CD4-positive, CD25-positive, alpha-beta regulatory T cell (primary cell): Measurements from ENCODE around the gene DYNC1LI1. TPM values are rescaled to one million over a fixed set of nuclear protein-coding genes. Genes with fewer than 3 reads are reported as not detected.

Source experiments
- ATAC-seq, 2 donors: fragments of 150-1000 bp; cut with Tn5 transposase; one replicate each; pipeline ENCODE4 v1.10.0; 2021; ENCODE audit warnings: low read depth in 2 of 2, moderate number of reproducible peaks in 2 of 2, moderate library complexity in 1 of 2
- DNase-seq, 3 donors: peaks; one replicate each; pipeline versions ENCODE4 v3.0.0 to v3.0.0-alpha.2; 2012 to 2022; ENCODE audit warnings: mixed read lengths in 1 of 3
- H3K27ac ChIP-seq: one replicate; pipeline ENCODE4 v1.7.0; 2013; ENCODE audit warnings: mild to moderate bottlenecking, low read length; ENCODE audit not compliant: insufficient read depth, poor library complexity, severe bottlenecking
- H3K27me3 ChIP-seq: one replicate; pipeline ENCODE4 v1.7.0; 2013; ENCODE audit warnings: low read length; ENCODE audit not compliant: control insufficient read depth, insufficient read depth
- H3K36me3 ChIP-seq: one replicate; pipeline ENCODE4 v1.7.0; 2013; ENCODE audit warnings: mild to moderate bottlenecking, low read length, moderate library complexity; ENCODE audit not compliant: control insufficient read depth, insufficient read depth
- H3K4me1 ChIP-seq: 2 replicates; pipeline ENCODE4 v1.7.0; 2013; ENCODE audit warnings: mild to moderate bottlenecking, low read length; ENCODE audit not compliant: insufficient read depth, control insufficient read depth, poor library complexity, severe bottlenecking
- H3K4me3 ChIP-seq: one replicate; pipeline ENCODE4 v1.7.0; 2013; ENCODE audit warnings: low read depth, mild to moderate bottlenecking, low read length, moderate library complexity
- H3K9me3 ChIP-seq, 2 experiments: 1 replicate in 1 of 2; 2 replicates in 1 of 2; pipeline ENCODE4 v1.7.0; 2013; ENCODE audit warnings: low read length in 2 of 2, mild to moderate bottlenecking in 1 of 2, moderate library complexity in 1 of 2; ENCODE audit not compliant: control insufficient read depth in 2 of 2
- H3K27ac Mint-ChIP-seq, 3 donors: one replicate each; pipeline ENCODE4 v1.8.0; 2020 to 2022; ENCODE audit warnings: mild to moderate bottlenecking in 3 of 3, mixed read lengths in 3 of 3, moderate library complexity in 2 of 3
- H3K27me3 Mint-ChIP-seq: one replicate; pipeline ENCODE4 v1.8.0; 2022; ENCODE audit warnings: mild to moderate bottlenecking, mixed read lengths
- H3K36me3 Mint-ChIP-seq: one replicate; pipeline ENCODE4 v1.8.0; 2020; ENCODE audit warnings: mixed read lengths
- H3K4me1 Mint-ChIP-seq, 4 donors: one replicate each; pipeline ENCODE4 v1.8.0; 2020 to 2022; ENCODE audit warnings: mixed read lengths in 4 of 4, mild to moderate bottlenecking in 1 of 4
- H3K4me3 Mint-ChIP-seq, 4 donors: one replicate each; pipeline ENCODE4 v1.8.0; 2020 to 2022; ENCODE audit warnings: mild to moderate bottlenecking in 4 of 4, mixed read lengths in 4 of 4, moderate library complexity in 3 of 4
- H3K9me3 Mint-ChIP-seq, 7 donors: one replicate each; pipeline ENCODE4 v1.8.0; 2020 to 2022; ENCODE audit warnings: mixed read lengths in 7 of 7, mild to moderate bottlenecking in 3 of 7, moderate library complexity in 2 of 7
- polyA plus RNA-seq, 4 donors: library from polyadenylated mRNA; unstranded; fragments of 300-500 nt; fragmentation: Illumina TruSeq; gene quantifications; one replicate each; pipeline ENCODE4 v1.2.3, GENCODE V29; 2021
- total RNA-seq: library from RNA; stranded (reverse); gene quantifications from one replicate; pipeline ENCODE4 v1.2.3, GENCODE V29; 2022

Gene DYNC1LI1
- total RNA-seq = 37.2 TPM
- 10 to 100 TPM; 24.8 to 33.3 (median 28.4) TPM for polyA plus RNA-seq

DNA sequence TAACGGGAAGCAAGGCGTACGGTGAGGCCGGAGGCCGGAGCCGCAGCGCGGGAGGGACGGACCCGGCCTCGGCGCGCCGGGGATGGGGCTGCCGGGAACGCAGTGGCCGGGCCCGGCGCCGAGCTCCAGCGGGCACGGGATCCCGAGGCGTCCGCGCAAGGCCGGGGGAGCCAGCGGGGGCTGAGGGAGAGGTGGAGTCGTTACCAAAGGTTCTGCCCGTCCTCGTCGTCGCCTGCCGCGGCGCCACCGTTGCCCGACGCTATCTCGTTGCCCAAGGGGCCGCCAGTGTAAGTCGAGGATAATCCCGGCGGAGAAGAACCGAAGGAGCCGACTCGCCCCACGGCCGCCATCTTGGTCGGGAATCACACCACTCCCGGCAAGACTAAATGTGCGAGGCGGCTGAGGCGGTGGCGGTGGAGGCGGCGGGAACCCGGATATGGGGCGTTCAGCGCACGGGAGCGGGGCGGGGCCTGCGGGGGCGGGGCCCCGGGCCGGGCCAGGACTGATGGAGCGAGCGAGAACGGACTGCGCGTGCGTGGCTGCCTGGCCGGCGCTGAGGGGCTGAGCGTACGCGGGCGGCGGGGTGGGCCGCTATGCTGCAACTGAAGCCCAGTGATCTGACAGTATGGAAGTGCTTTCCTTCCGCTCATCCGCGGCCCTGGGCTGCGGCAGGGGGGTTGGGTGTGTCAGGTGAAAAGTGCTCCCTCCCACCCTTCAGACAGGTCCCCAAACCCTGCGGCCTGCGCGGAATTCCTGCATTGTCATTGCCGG, at the start of gene DYNC1LI1:
DYNC1LI1 (minus strand) TSS at position 438 of the 771 bp plus-strand sequence; CDS start at position 350, 88 bp downstream.
- Histone ChIP-seq H3K9me3 (no peaks in the 10 kb centered on the region), H3K36me3 (peaks cover 6% of the 10 kb centered on the region), H3K4me3 (peak within 1 kb of the TSS; percentile 89), H3K27ac (peak within 1 kb of the TSS; percentile 84), H3K27me3 (no peaks in the 10 kb centered on the region), H3K4me1 (peaks cover 25% of the 10 kb centered on the region)
- ATAC-seq (peak; percentile 96 to 97), DNase-seq (peak; percentile 89 to 93 (median 92))
- H3K27ac Mint-ChIP-seq = peak within 1 kb of the TSS; percentile 79 to 97 (median 85)
- H3K4me3 Mint-ChIP-seq = peak within 1 kb of the TSS; percentile 88 to 94 (median 92)
- H3K27me3 Mint-ChIP-seq = no peaks in the 10 kb centered on the region
- H3K4me1 Mint-ChIP-seq = peaks cover 26 to 47% (median 34%) of the 10 kb centered on the region in 4 donors
- H3K36me3 Mint-ChIP-seq = no peaks in the 10 kb centered on the region
- H3K9me3 Mint-ChIP-seq = peaks cover 0 to 1% (median 0%) of the 10 kb centered on the region in 7 donors

DNA sequence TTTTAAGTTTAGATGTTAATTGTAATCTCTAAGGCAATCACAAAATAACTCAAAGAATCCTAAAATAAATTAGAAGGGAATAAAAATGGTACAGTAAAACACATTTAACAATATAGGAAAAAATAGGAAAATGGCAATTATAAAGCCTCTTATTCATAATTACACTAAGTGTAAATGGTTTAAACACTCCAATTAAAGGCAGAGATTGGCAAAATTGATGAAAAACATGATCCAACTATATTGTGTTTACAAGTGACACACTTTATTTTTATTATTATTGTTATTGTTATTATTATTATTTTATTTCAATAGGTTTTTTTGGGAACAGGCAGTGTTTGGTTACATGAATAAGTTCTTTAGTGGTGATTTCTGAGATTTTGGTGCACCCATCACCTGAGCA, 48.7 kb upstream of the DYNC1LI1 start:
- ATAC-seq (no peak), DNase-seq (no peak)
- peaks cover 9% of the 10 kb centered on the region for H3K27me3 ChIP-seq

DNA sequence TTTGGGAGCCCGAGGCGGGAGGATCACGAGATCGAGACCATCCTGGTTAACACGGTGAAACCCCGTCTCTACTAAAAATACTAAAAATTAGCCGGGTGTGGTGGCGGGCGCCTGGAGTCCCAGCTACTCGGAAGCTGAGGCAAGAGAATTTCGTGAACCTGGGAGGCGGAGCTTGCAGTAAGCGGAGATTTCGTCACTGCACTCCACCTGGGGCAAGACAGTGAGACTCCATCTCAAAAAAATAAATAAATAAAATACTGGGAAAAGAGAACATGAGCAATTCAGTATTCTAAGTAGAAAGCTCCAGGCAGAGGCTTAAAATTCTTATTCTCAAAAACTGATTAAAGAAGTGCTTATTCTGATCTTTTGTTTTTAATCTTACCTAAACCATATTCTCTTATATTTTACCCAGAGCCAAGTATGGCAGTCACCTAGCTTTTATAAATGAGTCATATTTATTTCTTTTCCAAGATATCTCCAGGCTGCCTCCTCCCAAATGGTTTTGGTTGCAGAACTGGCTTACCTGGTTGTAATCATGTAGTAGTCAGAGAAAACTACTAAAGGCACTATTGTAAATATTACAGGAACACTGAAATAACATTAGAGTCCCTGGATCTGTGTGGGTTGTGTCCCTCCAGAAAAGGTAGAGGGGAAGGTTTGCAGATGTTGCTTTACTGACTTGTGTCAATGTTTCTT, 45.8 kb upstream of the DYNC1LI1 start:
- Histone ChIP-seq H3K27ac (no peak overlapping the region), H3K4me1 (no peaks in the 10 kb centered on the region), H3K27me3 (peaks cover 9% of the 10 kb centered on the region), H3K9me3 (peaks cover 0 to 3% of the 10 kb centered on the region in 2 experiments), H3K4me3 (no peak overlapping the region), H3K36me3 (no peaks in the 10 kb centered on the region)
- no peak overlapping the region for H3K27ac Mint-ChIP-seq
- H3K9me3 Mint-ChIP-seq = peaks cover 0 to 19% (median 2%) of the 10 kb centered on the region in 7 donors
- ATAC-seq (no peak), DNase-seq (no peak)
- no peaks in the 10 kb centered on the region for H3K36me3 Mint-ChIP-seq
- peaks cover 34% of the 10 kb centered on the region for H3K27me3 Mint-ChIP-seq
- H3K4me1 Mint-ChIP-seq = no peaks in the 10 kb centered on the region
- no peak overlapping the region for H3K4me3 Mint-ChIP-seq

More for the DNA sequence above, 48.7 kb upstream of the DYNC1LI1 start:
- peaks cover 0 to 3% of the 10 kb centered on the region in 2 experiments for H3K9me3 ChIP-seq
- Mint-ChIP-seq H3K27me3 (peaks cover 48% of the 10 kb centered on the region), H3K36me3 (no peaks in the 10 kb centered on the region), H3K4me1 (no peaks in the 10 kb centered on the region), H3K4me3 (no peak overlapping the region), H3K9me3 (peaks cover 0 to 19% (median 2%) of the 10 kb centered on the region in 7 donors), H3K27ac (no peak overlapping the region)
- no peaks in the 10 kb centered on the region for H3K4me1 ChIP-seq
- no peaks in the 10 kb centered on the region for H3K36me3 ChIP-seq
- no peak overlapping the region for H3K27ac ChIP-seq
- no peak overlapping the region for H3K4me3 ChIP-seq

DNA sequence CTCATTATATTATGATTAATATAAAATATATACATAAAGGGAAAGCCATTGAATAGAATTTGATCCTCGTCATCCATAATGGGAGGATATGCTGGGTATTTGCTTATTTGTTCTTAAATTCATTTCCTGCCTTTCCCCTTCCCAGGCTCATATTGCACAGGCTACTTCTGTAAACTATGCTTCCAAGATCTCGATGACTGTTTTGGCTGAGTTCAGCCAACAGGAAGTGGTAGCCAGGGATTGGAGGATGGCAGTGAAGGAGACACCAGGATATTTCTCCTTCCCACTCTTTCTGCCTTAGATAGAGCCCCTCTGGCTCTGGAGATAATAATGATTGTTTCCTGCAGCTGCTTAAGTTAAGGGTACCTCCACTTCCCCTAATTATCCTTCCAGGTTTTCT, 44.3 kb upstream of the DYNC1LI1 start:
- H3K4me3 Mint-ChIP-seq = no peak overlapping the region
- no peaks in the 10 kb centered on the region for H3K4me1 Mint-ChIP-seq
- no peak overlapping the region for H3K4me3 ChIP-seq
- H3K36me3 Mint-ChIP-seq = no peaks in the 10 kb centered on the region
- H3K27me3 Mint-ChIP-seq = peaks cover 28% of the 10 kb centered on the region
- DNase-seq (no peak), ATAC-seq (no peak)
- no peaks in the 10 kb centered on the region for H3K4me1 ChIP-seq
- H3K9me3 ChIP-seq = peaks cover 0 to 3% of the 10 kb centered on the region in 2 experiments
- H3K27ac Mint-ChIP-seq = no peak overlapping the region
- H3K9me3 Mint-ChIP-seq = peaks cover 0 to 11% (median 2%) of the 10 kb centered on the region in 7 donors
- H3K27me3 ChIP-seq = peaks cover 6% of the 10 kb centered on the region
- no peak overlapping the region for H3K27ac ChIP-seq
- H3K36me3 ChIP-seq = no peaks in the 10 kb centered on the region

DNA sequence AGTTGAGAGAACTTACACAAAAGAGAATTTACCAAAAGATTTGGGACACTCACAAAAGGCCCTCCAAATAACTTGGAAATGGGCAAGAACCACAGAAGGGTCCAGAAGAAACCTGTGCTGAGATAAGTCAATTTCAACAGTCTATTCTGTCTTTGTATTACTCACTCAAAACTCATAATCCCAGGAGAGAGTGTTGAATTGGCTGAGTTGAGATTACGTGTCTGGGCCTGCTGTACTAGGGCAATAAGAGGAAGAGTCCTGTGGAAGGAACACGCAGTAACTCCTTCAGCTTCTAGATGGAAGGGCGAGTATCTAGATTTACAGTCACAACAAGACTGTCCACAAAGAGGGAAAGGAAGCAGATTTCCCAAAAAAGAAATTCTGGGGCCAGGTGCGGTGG, 42.5 kb upstream of the DYNC1LI1 start:
- Mint-ChIP-seq H3K4me3 (no peak overlapping the region), H3K4me1 (no peaks in the 10 kb centered on the region), H3K9me3 (peaks cover 0 to 5% (median 0%) of the 10 kb centered on the region in 7 donors), H3K27ac (no peak overlapping the region), H3K36me3 (no peaks in the 10 kb centered on the region), H3K27me3 (peaks cover 31% of the 10 kb centered on the region)
- no peak overlapping the region for H3K4me3 ChIP-seq
- H3K36me3 ChIP-seq = no peaks in the 10 kb centered on the region
- H3K27ac ChIP-seq = no peak overlapping the region
- DNase-seq (no peak), ATAC-seq (no peak)
- H3K4me1 ChIP-seq = no peaks in the 10 kb centered on the region
- H3K27me3 ChIP-seq = peaks cover 6% of the 10 kb centered on the region
- H3K9me3 ChIP-seq = no peaks in the 10 kb centered on the region

DNA sequence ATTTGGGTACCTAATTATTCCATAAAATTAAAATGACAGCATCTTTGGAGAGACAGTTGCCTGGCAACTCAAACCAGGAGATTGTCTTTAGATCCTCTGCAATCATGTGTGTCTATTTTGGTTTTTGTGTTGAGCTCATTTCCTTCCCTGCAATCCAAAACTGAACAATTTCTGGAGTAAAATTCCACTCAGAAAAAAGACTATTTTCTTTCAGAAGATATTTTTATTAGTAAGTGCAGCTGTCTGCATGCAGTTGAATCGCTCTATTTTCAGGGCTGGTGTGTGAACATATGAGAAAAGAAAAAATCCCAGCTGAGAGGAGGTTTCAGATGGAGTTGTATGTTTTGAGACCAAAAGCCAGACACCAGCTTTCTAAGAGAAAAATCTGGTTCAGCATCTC, 41.9 kb upstream of the DYNC1LI1 start:
- H3K4me1 Mint-ChIP-seq = no peaks in the 10 kb centered on the region
- H3K27me3 Mint-ChIP-seq = peaks cover 26% of the 10 kb centered on the region
- no peak for ATAC-seq
- H3K9me3 Mint-ChIP-seq = peaks cover 0 to 5% (median 0%) of the 10 kb centered on the region in 7 donors
- Histone ChIP-seq H3K27me3 (peaks cover 6% of the 10 kb centered on the region), H3K9me3 (no peaks in the 10 kb centered on the region), H3K4me3 (no peak overlapping the region), H3K36me3 (no peaks in the 10 kb centered on the region), H3K4me1 (no peaks in the 10 kb centered on the region), H3K27ac (no peak overlapping the region)
- no peak for DNase-seq
- no peaks in the 10 kb centered on the region for H3K36me3 Mint-ChIP-seq
- no peak overlapping the region for H3K27ac Mint-ChIP-seq
- no peak overlapping the region for H3K4me3 Mint-ChIP-seq

DNA sequence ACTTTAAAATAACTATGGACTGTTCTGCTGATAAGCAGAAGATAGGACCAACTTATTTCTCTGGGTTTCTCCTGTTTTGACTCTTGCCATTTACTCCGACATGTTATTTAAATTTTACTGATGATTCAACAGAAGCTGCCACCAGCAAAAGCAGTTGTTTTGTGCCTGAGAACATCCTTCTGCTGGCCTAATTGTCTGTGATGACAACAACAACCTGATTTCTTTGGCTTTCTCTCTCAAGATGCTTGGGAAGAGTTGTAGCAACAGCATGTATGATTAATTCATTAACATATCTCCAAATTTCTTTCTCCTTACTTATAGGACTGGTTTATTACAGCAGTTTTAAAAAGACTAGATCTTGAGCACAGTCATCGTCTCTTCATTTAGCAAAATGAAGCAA, 36.9 kb upstream of the DYNC1LI1 start:
- Histone ChIP-seq H3K27ac (no peak overlapping the region), H3K9me3 (no peaks in the 10 kb centered on the region), H3K4me3 (no peak overlapping the region), H3K4me1 (no peaks in the 10 kb centered on the region), H3K36me3 (no peaks in the 10 kb centered on the region), H3K27me3 (peaks cover 3% of the 10 kb centered on the region)
- Mint-ChIP-seq H3K4me1 (no peaks in the 10 kb centered on the region), H3K27me3 (peaks cover 15% of the 10 kb centered on the region), H3K4me3 (no peak overlapping the region), H3K27ac (no peak overlapping the region), H3K36me3 (no peaks in the 10 kb centered on the region), H3K9me3 (peaks cover 0 to 1% (median 0%) of the 10 kb centered on the region in 7 donors)
- DNase-seq = no peak
- ATAC-seq = no peak
